Measurements from ENCODE around the gene VPS18. TPM values are rescaled to one million over a fixed set of nuclear protein-coding genes. Genes with fewer than 3 reads are reported as not detected.

Gene VPS18
- total RNA-seq, 1 experiment from 2014 or later = 12.6 TPM

DNA sequence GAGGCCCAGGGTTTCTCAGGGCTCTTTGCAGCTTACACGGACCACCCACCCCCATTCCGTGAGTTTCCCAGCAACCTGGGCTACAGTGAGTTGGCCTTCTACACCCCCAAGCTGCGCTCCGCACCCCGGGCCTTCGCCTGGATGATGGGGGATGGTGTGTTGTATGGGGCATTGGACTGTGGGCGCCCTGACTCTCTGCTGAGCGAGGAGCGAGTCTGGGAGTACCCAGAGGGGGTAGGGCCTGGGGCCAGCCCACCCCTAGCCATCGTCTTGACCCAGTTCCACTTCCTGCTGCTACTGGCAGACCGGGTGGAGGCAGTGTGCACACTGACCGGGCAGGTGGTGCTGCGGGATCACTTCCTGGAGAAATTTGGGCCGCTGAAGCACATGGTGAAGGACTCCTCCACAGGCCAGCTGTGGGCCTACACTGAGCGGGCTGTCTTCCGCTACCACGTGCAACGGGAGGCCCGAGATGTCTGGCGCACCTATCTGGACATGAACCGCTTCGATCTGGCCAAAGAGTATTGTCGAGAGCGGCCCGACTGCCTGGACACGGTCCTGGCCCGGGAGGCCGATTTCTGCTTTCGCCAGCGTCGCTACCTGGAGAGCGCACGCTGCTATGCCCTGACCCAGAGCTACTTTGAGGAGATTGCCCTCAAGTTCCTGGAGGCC is 5.4 kb downstream of the VPS18 start:
- peaks cover 21% of the 10 kb centered on the region for H3K79me2 ChIP-seq (ENCODE audit: low read length)
- H3K9me2 ChIP-seq (replicated peaks; ENCODE audit: insufficient read depth, low read length) = no peaks in the 10 kb centered on the region
- H2AFZ ChIP-seq (ENCODE audit: low read length) = no peak overlapping the region
- peaks cover 12% of the 10 kb centered on the region for H3K36me3 ChIP-seq (ENCODE audit: insufficient read depth, low read length)
- H3K9ac ChIP-seq (ENCODE audit: low read length) = no peak overlapping the region
- 0 out of 2 replicates have a peak, but pooled peaks cover 7% of the 10 kb centered on the region for H4K20me1 ChIP-seq (ENCODE audit: insufficient read depth, low read depth, low read length)
- no peaks in the 10 kb centered on the region for H3K27me3 ChIP-seq (ENCODE audit: low read length)
- no peak for DNase-seq
- H3K4me1 ChIP-seq (ENCODE audit: low read length) = peaks cover 15% of the 10 kb centered on the region
- no peak overlapping the region for H3K4me3 ChIP-seq (ENCODE audit: low read length)
- no peaks in the 10 kb centered on the region for H3K9me3 ChIP-seq (ENCODE audit: low read length)
- no peak overlapping the region for H3K27ac ChIP-seq (ENCODE audit: low read length)
- H3K4me2 ChIP-seq (ENCODE audit: low read depth, low read length, poor library complexity, severe bottlenecking) = no peak overlapping the region

DNA sequence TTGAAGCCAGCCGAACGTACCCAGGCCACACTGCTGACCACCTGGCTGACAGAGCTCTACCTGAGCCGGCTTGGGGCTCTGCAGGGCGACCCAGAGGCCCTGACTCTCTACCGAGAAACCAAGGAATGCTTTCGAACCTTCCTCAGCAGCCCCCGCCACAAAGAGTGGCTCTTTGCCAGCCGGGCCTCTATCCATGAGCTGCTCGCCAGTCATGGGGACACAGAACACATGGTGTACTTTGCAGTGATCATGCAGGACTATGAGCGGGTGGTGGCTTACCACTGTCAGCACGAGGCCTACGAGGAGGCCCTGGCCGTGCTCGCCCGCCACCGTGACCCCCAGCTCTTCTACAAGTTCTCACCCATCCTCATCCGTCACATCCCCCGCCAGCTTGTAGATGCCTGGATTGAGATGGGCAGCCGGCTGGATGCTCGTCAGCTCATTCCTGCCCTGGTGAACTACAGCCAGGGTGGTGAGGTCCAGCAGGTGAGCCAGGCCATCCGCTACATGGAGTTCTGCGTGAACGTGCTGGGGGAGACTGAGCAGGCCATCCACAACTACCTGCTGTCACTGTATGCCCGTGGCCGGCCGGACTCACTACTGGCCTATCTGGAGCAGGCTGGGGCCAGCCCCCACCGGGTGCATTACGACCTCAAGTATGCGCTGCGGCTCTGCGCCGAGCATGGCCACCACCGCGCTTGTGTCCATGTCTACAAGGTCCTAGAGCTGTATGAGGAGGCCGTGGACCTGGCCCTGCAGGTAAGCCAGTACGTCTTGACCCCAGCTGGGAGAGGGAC is 6.2 kb downstream of the VPS18 start:
- Histone ChIP-seq H3K4me1 (ENCODE audit: low read length) (peaks cover 10% of the 10 kb centered on the region), H3K4me2 (ENCODE audit: low read depth, low read length, poor library complexity, severe bottlenecking) (no peak overlapping the region), H2AFZ (ENCODE audit: low read length) (no peak overlapping the region), H3K4me3 (ENCODE audit: low read length) (no peak overlapping the region), H3K9me3 (ENCODE audit: low read length) (no peaks in the 10 kb centered on the region), H3K27me3 (ENCODE audit: low read length) (no peaks in the 10 kb centered on the region), H3K36me3 (ENCODE audit: insufficient read depth, low read length) (peaks cover 12% of the 10 kb centered on the region), H3K9ac (ENCODE audit: low read length) (no peak overlapping the region), H3K27ac (ENCODE audit: low read length) (no peak overlapping the region), H4K20me1 (ENCODE audit: insufficient read depth, low read depth, low read length) (0 out of 2 replicates have a peak, but pooled peaks cover 4% of the 10 kb centered on the region), H3K79me2 (ENCODE audit: low read length) (peaks cover 13% of the 10 kb centered on the region), H3K9me2 (replicated peaks; ENCODE audit: insufficient read depth, low read length) (no peaks in the 10 kb centered on the region)
- DNase-seq = no peak

DNA sequence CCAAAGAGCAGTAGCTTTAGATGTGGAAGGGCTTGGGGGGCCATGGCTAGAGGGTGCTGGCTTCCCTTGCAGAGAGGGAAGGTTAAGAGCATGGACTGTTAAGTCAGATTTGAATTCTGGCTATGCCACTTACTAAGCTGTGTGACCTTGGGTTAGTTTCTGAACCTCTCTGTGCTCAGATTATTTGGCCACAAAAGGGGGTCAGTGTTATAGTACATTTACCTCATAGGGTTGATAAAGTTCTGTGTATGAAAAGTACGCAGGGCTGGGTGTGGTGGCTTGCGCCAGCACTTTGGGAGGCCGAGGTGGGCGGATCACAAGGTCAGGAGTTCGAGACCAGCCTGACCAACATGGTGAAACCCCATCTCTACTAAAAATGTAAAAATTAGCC is 6.8 kb downstream of the VPS18 start:
- no peak overlapping the region for H3K27ac ChIP-seq (ENCODE audit: low read length)
- no peaks in the 10 kb centered on the region for H3K9me2 ChIP-seq (replicated peaks; ENCODE audit: insufficient read depth, low read length)
- H3K9ac ChIP-seq (ENCODE audit: low read length) = no peak overlapping the region
- H3K4me3 ChIP-seq (ENCODE audit: low read length) = no peak overlapping the region
- H3K4me1 ChIP-seq (ENCODE audit: low read length) = peaks cover 7% of the 10 kb centered on the region
- no peak for DNase-seq
- no peaks in the 10 kb centered on the region for H3K9me3 ChIP-seq (ENCODE audit: low read length)
- H3K79me2 ChIP-seq (ENCODE audit: low read length) = peaks cover 7% of the 10 kb centered on the region
- H3K27me3 ChIP-seq (ENCODE audit: low read length) = no peaks in the 10 kb centered on the region
- H2AFZ ChIP-seq (ENCODE audit: low read length) = no peak overlapping the region
- peaks cover 11% of the 10 kb centered on the region for H3K36me3 ChIP-seq (ENCODE audit: insufficient read depth, low read length)
- H3K4me2 ChIP-seq (ENCODE audit: low read depth, low read length, poor library complexity, severe bottlenecking) = no peak overlapping the region
- 0 out of 2 replicates have a peak, but pooled peaks cover 3% of the 10 kb centered on the region for H4K20me1 ChIP-seq (ENCODE audit: insufficient read depth, low read depth, low read length)

DNA sequence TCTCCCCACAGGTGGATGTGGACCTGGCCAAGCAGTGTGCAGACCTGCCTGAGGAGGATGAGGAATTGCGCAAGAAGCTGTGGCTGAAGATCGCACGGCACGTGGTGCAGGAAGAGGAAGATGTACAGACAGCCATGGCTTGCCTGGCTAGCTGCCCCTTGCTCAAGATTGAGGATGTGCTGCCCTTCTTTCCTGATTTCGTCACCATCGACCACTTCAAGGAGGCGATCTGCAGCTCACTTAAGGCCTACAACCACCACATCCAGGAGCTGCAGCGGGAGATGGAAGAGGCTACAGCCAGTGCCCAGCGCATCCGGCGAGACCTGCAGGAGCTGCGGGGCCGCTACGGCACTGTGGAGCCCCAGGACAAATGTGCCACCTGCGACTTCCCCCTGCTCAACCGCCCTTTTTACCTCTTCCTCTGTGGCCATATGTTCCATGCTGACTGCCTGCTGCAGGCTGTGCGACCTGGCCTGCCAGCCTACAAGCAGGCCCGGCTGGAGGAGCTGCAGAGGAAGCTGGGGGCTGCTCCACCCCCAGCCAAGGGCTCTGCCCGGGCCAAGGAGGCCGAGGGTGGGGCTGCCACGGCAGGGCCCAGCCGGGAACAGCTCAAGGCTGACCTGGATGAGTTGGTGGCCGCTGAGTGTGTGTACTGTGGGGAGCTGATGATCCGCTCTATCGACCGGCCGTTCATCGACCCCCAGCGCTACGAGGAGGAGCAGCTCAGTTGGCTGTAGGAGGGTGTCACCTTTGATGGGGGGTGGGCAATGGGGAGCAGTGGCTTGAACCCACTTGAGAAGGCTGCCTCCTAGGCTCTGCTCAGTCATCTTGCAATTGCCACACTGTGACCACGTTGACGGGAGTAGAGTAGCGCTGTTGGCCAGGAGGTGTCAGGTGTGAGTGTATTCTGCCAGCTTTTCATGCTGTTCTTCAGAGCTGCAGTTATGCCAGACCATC is 8.6 kb downstream of the VPS18 start:
- Histone ChIP-seq H2AFZ (ENCODE audit: low read length) (no peak overlapping the region), H3K4me1 (ENCODE audit: low read length) (peaks cover 24% of the 10 kb centered on the region), H3K79me2 (ENCODE audit: low read length) (peaks cover 7% of the 10 kb centered on the region), H3K27me3 (ENCODE audit: low read length) (no peaks in the 10 kb centered on the region), H3K4me3 (ENCODE audit: low read length) (no peak overlapping the region), H4K20me1 (ENCODE audit: insufficient read depth, low read depth, low read length) (0 out of 2 replicates have a peak, but pooled peaks cover 3% of the 10 kb centered on the region), H3K36me3 (ENCODE audit: insufficient read depth, low read length) (peaks cover 9% of the 10 kb centered on the region), H3K4me2 (ENCODE audit: low read depth, low read length, poor library complexity, severe bottlenecking) (no peak overlapping the region), H3K9ac (ENCODE audit: low read length) (no peak overlapping the region), H3K27ac (ENCODE audit: low read length) (no peak overlapping the region), H3K9me2 (replicated peaks; ENCODE audit: insufficient read depth, low read length) (no peaks in the 10 kb centered on the region), H3K9me3 (ENCODE audit: low read length) (no peaks in the 10 kb centered on the region)
- DNase-seq = no peak

DNA sequence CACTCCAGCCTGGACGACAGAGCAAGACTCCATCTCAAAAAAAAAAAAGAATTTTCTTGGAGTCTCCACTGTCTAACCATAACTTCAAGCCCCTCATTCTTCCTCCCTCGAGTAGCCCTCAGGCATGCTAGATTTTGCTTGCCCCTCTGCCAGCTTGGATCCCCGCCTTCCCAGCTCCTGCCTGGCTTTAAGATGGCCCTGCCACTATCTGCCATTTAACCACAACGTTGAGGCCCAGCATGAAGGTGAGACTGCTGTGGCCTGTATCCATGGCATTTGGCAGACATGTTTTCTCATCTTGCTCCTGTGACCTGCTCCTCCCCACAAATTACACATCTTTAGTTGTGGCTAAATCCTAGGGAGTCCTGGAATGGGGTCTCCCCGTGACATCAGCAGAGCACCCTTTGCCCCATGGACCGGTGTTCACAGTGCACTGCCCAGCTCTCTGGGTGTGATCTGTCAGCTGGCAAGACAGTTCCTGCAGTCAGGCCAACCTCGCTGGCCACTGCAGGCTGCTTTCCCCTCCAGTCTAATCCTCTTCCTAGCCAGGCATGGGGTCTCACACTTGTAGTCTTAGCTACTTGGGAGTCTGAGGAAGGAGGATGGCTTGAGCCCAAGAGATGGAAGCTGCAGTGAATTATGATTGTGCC is 10.4 kb downstream of the VPS18 start:
- DNase-seq = no peak
- H3K36me3 ChIP-seq (ENCODE audit: insufficient read depth, low read length) = peaks cover 9% of the 10 kb centered on the region
- H2AFZ ChIP-seq (ENCODE audit: low read length) = no peak overlapping the region
- H3K4me2 ChIP-seq (ENCODE audit: low read depth, low read length, poor library complexity, severe bottlenecking) = no peak overlapping the region
- peaks cover 7% of the 10 kb centered on the region for H3K79me2 ChIP-seq (ENCODE audit: low read length)
- H3K4me3 ChIP-seq (ENCODE audit: low read length) = no peak overlapping the region
- 0 out of 2 replicates have a peak, but pooled peaks cover 3% of the 10 kb centered on the region for H4K20me1 ChIP-seq (ENCODE audit: insufficient read depth, low read depth, low read length)
- H3K4me1 ChIP-seq (ENCODE audit: low read length) = peaks cover 24% of the 10 kb centered on the region
- H3K9ac ChIP-seq (ENCODE audit: low read length) = no peak overlapping the region
- H3K27ac ChIP-seq (ENCODE audit: low read length) = no peak overlapping the region
- no peaks in the 10 kb centered on the region for H3K9me3 ChIP-seq (ENCODE audit: low read length)
- H3K27me3 ChIP-seq (ENCODE audit: low read length) = no peaks in the 10 kb centered on the region
- no peaks in the 10 kb centered on the region for H3K9me2 ChIP-seq (replicated peaks; ENCODE audit: insufficient read depth, low read length)

DNA sequence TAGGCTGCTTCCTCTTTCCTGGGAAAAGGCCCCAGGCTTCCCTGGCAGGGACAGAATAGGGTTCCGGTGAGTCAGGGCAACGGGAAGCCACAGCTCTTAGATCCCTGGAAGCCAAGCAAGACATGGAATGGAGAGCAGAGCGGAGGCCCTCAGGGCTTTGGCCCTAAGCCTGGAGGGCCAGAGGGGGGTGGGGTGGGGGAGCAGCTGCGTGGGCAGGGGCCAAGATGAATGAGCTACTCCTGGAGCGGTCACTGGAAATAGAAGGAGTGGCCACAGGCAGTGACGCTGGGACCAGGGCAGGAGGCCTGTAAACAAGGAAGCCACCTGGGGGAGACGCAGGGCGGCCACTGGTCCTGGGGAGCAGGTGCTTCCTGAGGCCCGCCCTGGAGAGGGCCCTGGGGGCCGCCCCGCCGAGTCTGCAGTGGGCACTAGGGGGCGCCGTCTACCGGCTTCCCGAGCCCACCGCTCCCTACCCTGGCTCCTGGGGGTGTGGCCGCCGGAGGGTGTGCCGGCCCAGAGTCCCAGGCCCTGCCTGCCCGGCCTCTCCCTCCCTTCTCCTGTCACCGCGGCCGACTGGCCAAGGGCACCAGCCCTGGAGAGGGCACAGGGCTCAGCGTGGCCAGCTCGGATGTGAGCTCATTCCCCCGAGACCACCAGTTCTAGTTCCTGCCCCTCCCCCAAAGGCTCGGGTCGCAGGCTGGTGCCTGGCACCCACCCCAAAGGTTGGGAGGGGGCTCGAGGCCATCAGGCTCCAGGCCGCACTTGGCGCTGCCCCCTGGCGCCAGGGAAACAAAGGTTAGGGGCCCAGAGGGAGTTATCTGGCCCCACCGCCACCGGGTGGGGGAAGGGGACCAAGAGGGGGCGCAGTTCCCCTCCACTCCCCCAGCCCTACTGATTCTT is 12.1 kb downstream of the VPS18 start:
- Histone ChIP-seq H3K4me3 (ENCODE audit: low read length) (peak overlapping the region; percentile 92), H4K20me1 (ENCODE audit: insufficient read depth, low read depth, low read length) (0 out of 2 replicates have a peak, but pooled peaks cover 3% of the 10 kb centered on the region), H2AFZ (ENCODE audit: low read length) (peak overlapping the region; percentile 65; the same call in 1 of the 2 replicates), H3K36me3 (ENCODE audit: insufficient read depth, low read length) (no peaks in the 10 kb centered on the region), H3K9me2 (replicated peaks; ENCODE audit: insufficient read depth, low read length) (no peaks in the 10 kb centered on the region), H3K4me1 (ENCODE audit: low read length) (peaks cover 24% of the 10 kb centered on the region), H3K27me3 (ENCODE audit: low read length) (no peaks in the 10 kb centered on the region), H3K27ac (ENCODE audit: low read length) (peak overlapping the region; percentile 57), H3K79me2 (ENCODE audit: low read length) (no peaks in the 10 kb centered on the region), H3K4me2 (ENCODE audit: low read depth, low read length, poor library complexity, severe bottlenecking) (peak overlapping the region; percentile 100), H3K9ac (ENCODE audit: low read length) (peak overlapping the region; percentile 92), H3K9me3 (ENCODE audit: low read length) (no peaks in the 10 kb centered on the region)
- peak; percentile 92 for DNase-seq
